Spinal cord (tissue), 10 donors: Measurements from ENCODE around the gene TBX4. TPM values are rescaled to one million over a fixed set of nuclear protein-coding genes. Genes with fewer than 3 reads are reported as not detected.
"Not testable (repeated sequence)": the region's sequence is repeated elsewhere in the genome, so short reads cannot be mapped to it uniquely, and the experiment has no call there.

ENCODE experiments used
- DNase-seq, 6 donors: peaks; one replicate each; pipeline versions ENCODE4 v3.0.0 to v3.0.0-alpha.2; 2013 to 2015; ENCODE audit warnings: low spot score in 6 of 6, low read depth in 4 of 6
- H3K27ac ChIP-seq: one replicate; pipeline ENCODE4 v1.5.1; 2013; ENCODE audit warnings: low read depth, low read length, control low read depth
- H3K27me3 ChIP-seq: one replicate; pipeline ENCODE4 v1.6.1; 2013; ENCODE audit warnings: low read length; ENCODE audit not compliant: control insufficient read depth, insufficient read depth
- H3K36me3 ChIP-seq: one replicate; pipeline ENCODE4 v1.6.1; 2013; ENCODE audit warnings: low read length; ENCODE audit not compliant: control insufficient read depth, insufficient read depth
- H3K4me1 ChIP-seq: one replicate; pipeline ENCODE4 v1.6.1; 2013; ENCODE audit warnings: low read length; ENCODE audit not compliant: control insufficient read depth, insufficient read depth
- H3K4me3 ChIP-seq: one replicate; pipeline ENCODE4 v1.5.1; 2013; ENCODE audit warnings: low read depth, low read length, control low read depth
- H3K9me3 ChIP-seq: one replicate; pipeline ENCODE4 v1.6.1; 2013; ENCODE audit warnings: low read length; ENCODE audit not compliant: control insufficient read depth, insufficient read depth
- WGBS: methylation state at CpG from one replicate; pipeline ENCODE4 v1.1.5; 2013; ENCODE audit warnings: missing lambda C conversion rate; ENCODE audit not compliant: insufficient coverage; 5-methylcytosine and 5-hydroxymethylcytosine counted together
- polyA plus RNA-seq, 2 donors: library from polyadenylated mRNA; unstranded; fragments of 120-200 nt; gene quantifications; one replicate each; pipeline ENCODE4 v1.2.1, GENCODE V29; 2013; ENCODE audit not compliant: insufficient read length in 2 of 2
- total RNA-seq, 2 donors: library from RNA; depleted of rRNA in 1 of 2; stranded (reverse); fragments of 120-200 nt in 1 of 2; fragments of >200 nt in 1 of 2; gene quantifications; one replicate each; pipeline versions ENCODE4 v1.2.3 to v1.2.4, GENCODE V29; 2013 to 2014
- donor health status: healthy.

Gene TBX4
- total and polyA plus RNA-seq, 4 donors: not detected

DNA sequence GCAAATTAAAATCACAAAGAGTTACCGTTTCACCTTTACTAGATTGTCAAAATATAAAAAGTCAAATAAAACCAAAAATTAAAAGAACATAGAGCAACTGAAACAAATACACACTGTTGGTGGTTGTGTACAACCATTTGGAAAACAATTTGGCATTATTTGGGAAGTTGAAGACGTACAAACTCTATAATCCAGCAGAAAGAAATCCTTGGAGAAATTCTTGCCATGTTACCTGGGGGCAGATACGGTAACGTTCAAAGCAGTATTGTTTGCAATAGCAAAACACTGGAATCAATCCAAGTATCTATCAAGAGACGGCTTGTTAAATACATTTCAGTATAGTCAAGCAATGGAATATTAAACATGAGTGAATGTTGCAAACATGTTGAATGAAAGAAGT lies 56.7 kb downstream of the TBX4 start:
- H3K27me3 ChIP-seq: no peaks in the 10 kb centered on the region
- H3K4me1 ChIP-seq: no peaks in the 10 kb centered on the region
- no peaks in the 10 kb centered on the region for H3K9me3 ChIP-seq
- H3K4me3 ChIP-seq: no peak overlapping the region
- H3K36me3 ChIP-seq: no peaks in the 10 kb centered on the region
- WGBS: no CpG with 5 or more reads among the region's 5 CpGs
- DNase-seq: no peak
- no peak overlapping the region for H3K27ac ChIP-seq

DNA sequence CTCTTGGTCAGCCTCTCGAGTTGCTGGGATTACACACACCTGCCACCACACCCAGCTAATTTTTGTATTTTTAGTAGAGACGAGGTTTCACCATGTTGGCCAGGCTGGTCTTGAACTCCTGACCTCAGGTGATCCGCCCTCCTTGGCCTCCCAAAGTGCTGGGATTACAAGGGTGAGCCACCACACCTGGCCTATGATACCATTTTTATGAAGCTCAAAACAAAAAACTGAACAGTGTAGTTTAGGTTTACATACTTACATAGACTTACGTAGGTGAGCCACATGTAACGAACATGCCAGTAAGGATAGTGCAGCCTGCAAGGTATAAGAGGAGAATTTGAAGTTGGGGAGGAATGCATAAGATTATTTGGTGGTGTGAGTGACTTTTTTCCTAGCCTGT lies 57.2 kb downstream of the TBX4 start:
- not testable (repeated sequence) for H3K36me3 ChIP-seq, DNase-seq, H3K27me3 ChIP-seq, H3K4me1 ChIP-seq, H3K27ac ChIP-seq, H3K4me3 ChIP-seq, H3K9me3 ChIP-seq
- 100% methylated on average over 1 of the region's 5 CpGs for WGBS

DNA sequence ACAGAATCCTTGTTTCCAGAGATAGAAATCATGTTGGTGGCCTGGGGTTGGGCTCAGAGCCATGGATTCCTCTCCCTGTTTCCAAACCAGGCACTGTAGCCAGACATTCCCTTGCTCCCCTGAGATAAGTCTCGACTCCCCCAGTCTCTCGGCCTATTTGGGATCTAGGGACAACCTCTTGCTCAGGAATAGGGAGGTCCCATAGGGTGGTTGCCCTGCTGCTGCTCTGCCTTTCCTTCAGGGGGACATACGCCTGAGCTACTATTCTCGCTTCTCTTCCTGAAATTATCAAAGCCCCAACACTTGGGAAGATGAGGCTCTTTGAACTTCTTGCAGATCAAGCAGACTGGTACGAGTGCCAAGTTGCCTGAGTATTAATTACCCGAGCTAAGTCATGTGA lies 58.0 kb downstream of the TBX4 start:
- DNase-seq: no peak
- Histone ChIP-seq H3K9me3 (no peaks in the 10 kb centered on the region), H3K27ac (no peak overlapping the region), H3K36me3 (no peaks in the 10 kb centered on the region), H3K4me3 (no peak overlapping the region), H3K4me1 (no peaks in the 10 kb centered on the region), H3K27me3 (no peaks in the 10 kb centered on the region)
- 87% methylated on average over 6 of the region's 6 CpGs for WGBS

DNA sequence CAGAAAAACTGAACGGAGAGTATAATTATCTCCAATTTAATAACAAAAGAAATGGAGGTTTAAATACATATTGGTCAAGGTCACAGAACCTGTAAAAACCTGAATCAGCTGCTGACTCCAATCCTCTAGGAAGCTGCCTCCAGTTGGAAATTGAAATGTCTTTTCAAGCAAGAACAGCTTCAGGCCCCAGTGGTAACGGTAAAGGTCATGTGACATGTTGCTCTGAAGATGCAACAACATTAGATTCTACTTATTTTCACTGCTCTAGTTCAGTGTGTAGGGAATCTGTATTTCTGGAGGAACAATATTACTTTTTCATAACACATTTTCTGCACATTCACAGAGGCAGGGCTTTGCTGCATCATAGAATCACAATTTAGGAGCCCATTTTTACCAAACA lies 58.8 kb downstream of the TBX4 start:
- H3K4me3 ChIP-seq: no peak overlapping the region
- no peaks in the 10 kb centered on the region for H3K36me3 ChIP-seq
- DNase-seq: no peak
- H3K9me3 ChIP-seq: no peaks in the 10 kb centered on the region
- no peaks in the 10 kb centered on the region for H3K27me3 ChIP-seq
- no peak overlapping the region for H3K27ac ChIP-seq
- H3K4me1 ChIP-seq: no peaks in the 10 kb centered on the region
- WGBS: no CpG with 5 or more reads among the region's 2 CpGs

DNA sequence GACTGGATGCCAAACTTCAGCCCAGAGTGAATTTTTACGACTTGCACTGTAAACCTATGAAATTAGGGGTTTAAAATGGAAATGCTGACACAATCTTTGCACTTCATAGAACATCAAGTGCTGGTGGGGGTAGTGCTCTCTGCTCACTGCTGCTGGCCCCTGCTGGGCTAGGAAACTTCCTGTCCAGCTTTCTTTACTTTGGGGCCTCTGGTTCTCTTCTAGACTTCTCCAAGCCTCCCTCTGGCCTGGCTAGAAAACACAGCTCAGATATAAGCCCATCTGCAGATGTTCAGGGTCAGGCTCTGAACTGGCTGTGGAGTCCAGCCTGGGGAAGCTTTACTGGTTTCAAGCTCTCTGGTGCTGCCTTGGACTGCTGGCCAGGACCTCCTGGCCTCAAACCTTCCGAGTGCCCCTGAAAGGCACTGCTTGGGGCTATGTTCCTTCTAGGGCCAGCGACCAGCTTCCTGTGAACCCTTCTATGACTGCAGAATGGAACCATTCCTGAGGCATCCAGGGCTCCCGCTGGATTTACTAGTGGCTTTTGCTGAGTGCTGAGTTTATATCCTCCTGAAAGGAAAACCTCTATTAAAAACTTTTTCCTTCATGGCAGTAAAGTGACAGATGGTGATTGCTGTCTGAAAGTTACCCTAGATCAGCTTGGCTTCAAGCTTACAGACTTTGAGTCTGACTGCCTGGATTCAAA lies 59.4 kb downstream of the TBX4 start:
- Histone ChIP-seq H3K27me3 (no peaks in the 10 kb centered on the region), H3K36me3 (no peaks in the 10 kb centered on the region), H3K4me3 (no peak overlapping the region), H3K4me1 (no peaks in the 10 kb centered on the region), H3K27ac (no peak overlapping the region), H3K9me3 (no peaks in the 10 kb centered on the region)
- WGBS: 60% methylated on average over 1 of the region's 4 CpGs
- DNase-seq: no peak

DNA sequence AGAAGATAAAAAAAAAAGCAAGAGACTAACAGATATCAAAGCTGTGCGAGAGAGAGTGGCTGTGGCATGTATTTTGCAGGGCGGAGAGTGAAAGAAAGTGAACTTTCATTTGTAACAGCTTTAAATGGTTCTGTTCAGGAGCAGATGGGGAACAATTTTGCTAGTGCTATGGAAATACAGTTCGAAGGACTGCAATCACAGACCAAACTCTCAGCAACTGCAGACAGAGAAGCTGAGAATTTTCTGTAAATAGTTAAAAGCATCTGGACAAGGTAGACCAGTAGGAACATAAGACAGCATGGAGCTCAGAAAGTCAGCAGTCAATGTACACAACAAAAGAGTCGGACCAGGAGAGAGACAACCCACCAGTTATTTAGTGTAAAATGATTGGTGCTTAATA lies 62.3 kb downstream of the TBX4 start:
- H3K27me3 ChIP-seq: no peaks in the 10 kb centered on the region
- H3K4me3 ChIP-seq: no peak overlapping the region
- H3K36me3 ChIP-seq: no peaks in the 10 kb centered on the region
- no peak for DNase-seq
- no peak overlapping the region for H3K27ac ChIP-seq
- no peaks in the 10 kb centered on the region for H3K4me1 ChIP-seq
- 81% methylated on average over 3 of the region's 4 CpGs for WGBS
- H3K9me3 ChIP-seq: no peaks in the 10 kb centered on the region

DNA sequence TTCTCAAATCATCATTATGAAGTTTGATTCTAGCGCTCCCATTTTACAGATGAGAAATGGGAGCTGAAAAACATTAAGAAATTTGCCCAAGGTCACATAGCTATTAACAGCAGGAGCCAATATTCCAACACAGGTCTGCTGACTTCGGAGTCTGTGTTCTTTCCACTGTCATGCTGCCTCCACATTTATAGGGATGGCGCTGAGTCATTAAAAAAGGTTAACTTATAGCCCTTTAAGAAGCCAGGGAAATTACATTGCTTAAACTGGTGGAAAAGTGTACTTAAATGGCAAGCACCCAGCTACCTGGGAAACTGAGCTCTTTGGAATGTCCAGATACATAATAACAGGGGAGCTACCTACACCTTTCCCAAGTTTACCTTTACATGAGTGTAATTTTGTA lies 65.0 kb downstream of the TBX4 start:
- no peak for DNase-seq
- WGBS: 80% methylated on average over 2 of the region's 3 CpGs
- H3K27ac ChIP-seq: no peak overlapping the region
- no peaks in the 10 kb centered on the region for H3K36me3 ChIP-seq
- no peaks in the 10 kb centered on the region for H3K4me1 ChIP-seq
- no peaks in the 10 kb centered on the region for H3K27me3 ChIP-seq
- no peaks in the 10 kb centered on the region for H3K9me3 ChIP-seq
- no peak overlapping the region for H3K4me3 ChIP-seq

DNA sequence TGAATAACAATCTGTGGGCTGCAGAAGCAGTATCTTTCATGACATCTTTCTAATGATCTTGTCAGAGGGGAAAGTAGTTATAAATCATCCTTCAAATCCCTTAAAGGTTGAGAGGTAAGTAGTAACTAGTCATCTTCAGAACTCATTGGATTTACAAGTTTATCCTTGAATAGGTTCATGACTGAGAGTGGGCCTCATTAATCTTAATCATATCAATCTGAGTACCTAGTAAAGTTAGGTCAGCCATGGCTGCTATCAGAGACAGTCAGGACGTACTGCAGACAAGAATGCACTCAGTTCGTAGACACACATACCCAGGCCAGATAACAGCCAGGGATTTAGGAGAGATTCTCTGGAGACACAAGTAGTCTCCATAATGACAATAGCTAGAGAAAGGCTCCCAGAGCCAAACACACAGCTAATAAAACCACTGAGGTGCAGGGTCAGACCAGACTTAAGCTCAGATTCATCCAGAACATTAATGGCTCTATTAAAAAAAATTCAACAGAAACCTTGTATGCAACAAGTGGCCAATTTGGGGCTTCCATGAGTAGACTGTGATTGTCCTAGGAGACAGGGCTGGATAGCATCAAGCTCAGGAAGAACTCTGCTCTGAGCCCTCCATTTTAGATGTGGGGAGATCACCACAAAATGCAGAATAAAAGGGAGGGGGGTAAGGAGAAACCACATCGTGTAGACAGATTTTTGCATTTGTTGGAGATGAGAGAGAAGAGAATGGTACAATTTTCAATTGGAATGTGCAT lies 65.8 kb downstream of the TBX4 start:
- Histone ChIP-seq H3K36me3 (no peaks in the 10 kb centered on the region), H3K9me3 (no peaks in the 10 kb centered on the region), H3K4me1 (no peaks in the 10 kb centered on the region), H3K27me3 (no peaks in the 10 kb centered on the region), H3K27ac (no peak overlapping the region), H3K4me3 (no peak overlapping the region)
- no CpG with 5 or more reads among the region's 3 CpGs for WGBS
- no peak for DNase-seq

DNA sequence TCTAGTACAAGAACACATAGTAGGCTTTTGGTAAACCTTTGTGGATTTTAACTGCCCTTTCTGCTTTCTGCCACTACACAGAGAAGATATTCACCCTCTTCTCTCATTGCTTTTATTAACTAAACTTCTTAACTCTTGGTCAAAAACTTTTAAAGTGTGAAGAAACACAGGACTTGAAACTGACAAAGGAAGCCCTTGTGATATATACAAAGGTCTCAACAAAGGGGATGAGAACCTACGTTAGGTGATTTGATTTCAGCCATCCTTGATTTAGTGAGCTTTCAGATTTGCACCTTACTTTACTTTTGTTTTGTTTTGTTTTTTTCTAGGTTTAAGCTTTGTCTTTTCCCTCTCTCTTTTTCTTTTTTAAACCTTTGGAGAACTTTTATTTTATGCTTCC lies 66.9 kb downstream of the TBX4 start:
- no peaks in the 10 kb centered on the region for H3K36me3 ChIP-seq
- WGBS: no CpG with 5 or more reads among the region's 1 CpG
- no peak overlapping the region for H3K27ac ChIP-seq
- H3K4me1 ChIP-seq: no peaks in the 10 kb centered on the region
- no peak for DNase-seq
- H3K27me3 ChIP-seq: no peaks in the 10 kb centered on the region
- H3K4me3 ChIP-seq: no peak overlapping the region
- H3K9me3 ChIP-seq: no peaks in the 10 kb centered on the region
